Measurements from ENCODE around the gene ETV3L. TPM values are rescaled to one million over a fixed set of nuclear protein-coding genes. Genes with fewer than 3 reads are reported as not detected.

The ETV3L gene
- total and polyA plus RNA-seq, 2 of the 8 experiments (the other 6 are each of a cell fraction or from before 2014, with no cell fraction given) = 0.17 to 0.26 TPM

GRCh38 chr1:157091668-157092273, 7.8 kb downstream of the ETV3L start (continued):
- TF ChIP-seq BRCA1 (IDR thresholded peaks at IDR 0.05; ENCODE audit: low read depth, low read length) (no peak), SRF (IDR thresholded peaks at IDR 0.05; ENCODE audit: low read depth, low read length) (no peak), GTF2F1 (IDR thresholded peaks at IDR 0.05; ENCODE audit: borderline replicate concordance, low read depth, low read length) (no peak), EP300 (IDR thresholded peaks at IDR 0.05; ENCODE audit: borderline replicate concordance in 1 of 2, low read depth in 2 of 2, low read length in 2 of 2) (no peak), RNF2 (IDR thresholded peaks at IDR 0.05; ENCODE audit: borderline replicate concordance, low read depth, low read length, missing control alignments, poor library complexity, severe bottlenecking) (no peak), POLR2AphosphoS5 (IDR thresholded peaks at IDR 0.05; ENCODE audit: low read depth, low read length) (no peak), TAF1 (IDR thresholded peaks at IDR 0.05; ENCODE audit: low read depth, low read length) (no peak), ATF3 (IDR thresholded peaks at IDR 0.05; ENCODE audit: insufficient read depth, low read depth, low read length) (no peak), BCL11A (IDR thresholded peaks at IDR 0.05; ENCODE audit: low read depth in 2 of 2, low read length in 2 of 2) (no peak), YY1 (IDR thresholded peaks at IDR 0.05; ENCODE audit: low read depth, low read length) (no peak), EGR1 (IDR thresholded peaks at IDR 0.05; ENCODE audit: borderline replicate concordance, low read depth, low read length) (no peak)
